RPMI7951 (cell line): ENCODE results near the gene PWP1. TPM values are rescaled to one million over a fixed set of nuclear protein-coding genes. Genes with fewer than 3 reads are reported as not detected.

Experiments used
- DNase-seq: peaks from one replicate; pipeline ENCODE4 v3.0.0-alpha.2; 2012; ENCODE audit warnings: low read depth
- total RNA-seq: library from RNA; depleted of rRNA; stranded (reverse); fragments of >200 nt; shearing (Covaris generic); gene quantifications from 2 replicates; pipeline ENCODE4 v1.2.3, GENCODE V29; 2014; rRNA removed

Gene PWP1
- total RNA-seq, 1 experiment from 2014 or later: 59.6 TPM

DNA sequence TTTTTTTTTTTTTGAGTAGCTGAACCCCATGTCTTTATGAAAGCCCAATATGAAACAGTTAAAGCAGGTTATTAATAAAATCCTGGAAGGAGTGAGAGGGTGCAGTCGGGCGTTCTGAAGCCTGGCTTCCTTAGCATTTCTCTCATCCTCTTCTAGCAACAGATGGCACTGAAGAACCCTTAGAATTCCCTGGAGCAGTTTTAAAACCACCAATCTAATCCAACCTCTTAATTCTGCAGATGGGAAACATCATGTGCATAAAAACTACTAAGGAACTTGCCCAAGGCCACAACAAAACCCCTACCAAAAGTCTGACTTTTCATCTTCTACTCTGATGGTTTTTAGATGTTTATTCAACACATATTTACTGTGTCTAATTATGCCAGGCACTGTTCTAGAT, 50.2 kb downstream of the PWP1 start:
- DNase-seq: no peak

GRCh38 chr12:107736914-107737313, 51.3 kb downstream of the PWP1 start:
- DNase-seq: no peak

GRCh38 chr12:107748472-107748871, 62.9 kb downstream of the PWP1 start:
- DNase-seq: peak; percentile 59

- peak; percentile 8 for DNase-seq
Measured at GRCh38 chr12:107749083-107749482, 63.5 kb downstream of the PWP1 start.

GRCh38 chr12:107759410-107759809, 73.8 kb downstream of the PWP1 start:
- DNase-seq: peak; percentile 68

- peak; percentile 8 for DNase-seq
Measured at GRCh38 chr12:107760207-107760808, 74.7 kb downstream of the PWP1 start.

GRCh38 chr12:107760809-107761501, 75.4 kb downstream of the PWP1 start, which contains the start of gene PRDM4:
TSS of gene PRDM4 (minus strand) at chr12:107761137. CDS start at chr12:107760515, 622 bp downstream.
- DNase-seq: peak; percentile 89

DNA sequence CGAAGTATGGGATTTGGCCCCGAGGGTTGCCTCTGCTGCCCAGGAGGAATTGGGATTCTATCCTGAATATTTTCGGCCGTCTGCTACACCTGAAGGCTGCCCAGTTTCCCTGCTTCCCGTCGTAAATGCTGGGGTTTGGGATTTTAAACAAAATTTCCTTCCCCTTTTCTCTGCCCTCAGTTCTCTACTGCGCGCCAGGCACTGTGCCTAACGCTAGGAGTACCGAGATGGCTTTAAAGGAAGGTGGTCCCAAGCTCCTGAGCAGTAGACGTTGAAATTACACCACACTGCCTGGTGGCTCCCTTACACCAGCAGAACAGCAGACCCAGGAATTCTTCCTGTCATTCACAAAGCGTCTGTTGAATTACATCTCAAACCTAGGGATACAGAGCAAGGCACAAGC, 75.9 kb downstream of the PWP1 start:
- DNase-seq: no peak

Other genes with a start within 250 kb of the PWP1 start
- gene PRDM4, start 75.3 kb downstream of the PWP1 start, total RNA-seq: 16.5 and 18.7 TPM in 2 replicates
- gene ASCL4, start 88.9 kb downstream of the PWP1 start, total RNA-seq: not detected in 2 replicates